HepG2 (cell line): ENCODE measurements around the gene DMPK.

Source experiments
- CBX5 ChIP-seq: sonication (generic); formaldehyde crosslinking; IDR thresholded peaks from 2 replicates; pipeline ENCODE4 v1.4.0; 2020; ENCODE audit warnings: missing genetic modification reagents, borderline replicate concordance
- POLR2A ChIP-seq, 2 experiments: IDR thresholded peaks; 2 replicates each; pipeline ENCODE4 v1.6.1; 2011; ENCODE audit warnings: low read depth in 2 of 2, low read length in 2 of 2, mild to moderate bottlenecking in 1 of 2, moderate library complexity in 1 of 2; ENCODE audit not compliant: insufficient read depth in 1 of 2

- TF ChIP-seq CBX5 (CRISPR knock-in tag) = no peak
- no peak for TF ChIP-seq POLR2A (IDR thresholded peaks at IDR 0.05; ENCODE audit: insufficient read depth in 1 of 2, low read depth in 2 of 2, low read length in 2 of 2)
These were observed 4.2 kb downstream of the DMPK start for GRCh38 chr19:45778010-45778661.
